Sigmoid colon (tissue), 7 donors: ENCODE measurements around the gene RBBP6. TPM values are rescaled to one million over a fixed set of nuclear protein-coding genes. Genes with fewer than 3 reads are reported as not detected.

Source experiments
- DNase-seq: peaks from one replicate; pipeline ENCODE4 v3.0.0-alpha.2; 2019
- H3K27ac ChIP-seq, 4 donors: fragments of 200-600 bp; sonication (generic); one replicate each; pipeline ENCODE4 v1.5.1; 2016 to 2019; ENCODE audit warnings: mild to moderate bottlenecking in 1 of 4
- H3K27me3 ChIP-seq, 3 donors: fragments of 200-600 bp; sonication (generic); one replicate each; pipeline ENCODE4 v1.5.1; 2019; ENCODE audit warnings: mild to moderate bottlenecking in 1 of 3
- H3K36me3 ChIP-seq, 4 donors: fragments of 200-600 bp; sonication (generic); one replicate each; pipeline ENCODE4 v1.5.1; 2016 to 2019
- H3K4me1 ChIP-seq, 4 donors: fragments of 200-600 bp; sonication (generic); one replicate each; pipeline ENCODE4 v1.5.1; 2017 to 2019
- H3K4me3 ChIP-seq, 4 donors: fragments of 200-600 bp; sonication (generic); one replicate each; pipeline ENCODE4 v1.5.1; 2017 to 2019; ENCODE audit warnings: mild to moderate bottlenecking in 2 of 4, moderate library complexity in 1 of 4
- H3K9me3 ChIP-seq, 4 donors: fragments of 200-600 bp in 3 of 4; sonication (generic) in 3 of 4; one replicate each; pipeline versions ENCODE4 v1.5.1 to v1.6.1; 2013 to 2019
- EP300 ChIP-seq, 4 donors: sonication (generic); formaldehyde crosslinking; IDR thresholded peaks; one replicate each; pipeline ENCODE4 v1.6.1; 2017; ENCODE audit warnings: antibody characterized with exemption in 4 of 4
- POLR2A ChIP-seq, 2 donors: fragments of 450-650 bp; IDR thresholded peaks; one replicate each; pipeline ENCODE4 v1.6.1; 2016; ENCODE audit warnings: antibody characterized with exemption in 2 of 2, mild to moderate bottlenecking in 2 of 2, moderate library complexity in 2 of 2
- POLR2AphosphoS5 ChIP-seq, 4 donors: sonication (generic); formaldehyde crosslinking; IDR thresholded peaks; one replicate each; pipeline ENCODE4 v1.6.1; 2017; ENCODE audit warnings: antibody characterized with exemption in 4 of 4
- WGBS, 2 donors: extraction: QIAGEN DNeasy Blood & Tissue Kit; methylation state at CpG; one replicate each; pipeline ENCODE4 v1.1.7; 2013; 5-methylcytosine and 5-hydroxymethylcytosine counted together
- intact Hi-C: fragments of 100-400 bp; cut with DNase I; formaldehyde crosslinking; loops from one replicate; pipeline ENCODE4 v1.15.1; 2023
- polyA plus RNA-seq, 3 donors: library from polyadenylated mRNA; stranded (reverse); fragments of 200-250 nt; gene quantifications; one replicate each; pipeline ENCODE4 v1.2.3, GENCODE V29; 2013
- total RNA-seq, 4 donors: library from RNA; depleted of rRNA; stranded (reverse); fragments of >200 nt; gene quantifications; one replicate each; pipeline ENCODE4 v1.1.0, GENCODE V29; 2016
- TF ChIP-seq, protein P1 (sequence below), 4 experiments: fragments of 450-650 bp in 3 of 4; fragments of 200-600 bp in 1 of 4; IDR thresholded peaks; one replicate each; pipeline ENCODE4 v1.5.1; 2016 to 2019; ENCODE audit warnings: antibody characterized with exemption in 4 of 4, mild to moderate bottlenecking in 3 of 4, moderate library complexity in 2 of 4
- donor health status: healthy with polysubstance abuse.
- donor health status: Bipolar disorder and iron deficiency.
- donor health status: healthy.

RBBP6 gene
- total and polyA plus RNA-seq, 7 donors = 14.4 to 105 (median 48.7) TPM

DNA sequence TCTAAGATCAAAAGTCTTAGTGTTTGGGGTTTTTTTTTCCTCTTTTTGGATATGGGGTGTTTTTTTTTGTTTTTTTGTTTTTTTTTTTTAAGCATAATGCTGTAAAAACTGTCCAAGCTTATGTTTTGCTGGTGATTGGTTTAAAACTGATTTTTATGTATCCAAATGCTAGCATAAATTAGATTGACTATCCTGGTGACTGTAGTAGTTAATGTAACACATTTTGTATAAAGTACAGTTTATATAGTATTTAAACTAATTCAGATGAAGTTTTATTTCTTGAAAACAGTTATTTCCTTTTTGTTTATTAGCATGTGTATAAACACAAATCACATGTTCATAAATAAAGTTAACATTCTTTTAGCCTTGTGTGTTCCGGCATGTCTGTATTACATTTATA lies 10.9 kb downstream of the RBBP6 start:
- Histone ChIP-seq H3K36me3 (peaks cover 0 to 54% (median 3%) of the 10 kb centered on the region in 4 donors), H3K4me1 (peaks cover 0 to 59% (median 35%) of the 10 kb centered on the region in 4 donors), H3K27me3 (no peaks in the 10 kb centered on the region), H3K4me3 (no peak overlapping the region), H3K9me3 (no peaks in the 10 kb centered on the region), H3K27ac (no peak overlapping the region)
- WGBS, 2 donors = 89 to 90% methylated on average over 1 of the region's 1 CpG
- intact Hi-C loops = no loop called here
- TF ChIP-seq EP300 (IDR thresholded peaks at IDR 0.05) = no peak
- TF ChIP-seq POLR2AphosphoS5 (IDR thresholded peaks at IDR 0.05) = no peak
- no peak for TF ChIP-seq POLR2A (IDR thresholded peaks at IDR 0.05)
- TF ChIP-seq, protein P1, sequence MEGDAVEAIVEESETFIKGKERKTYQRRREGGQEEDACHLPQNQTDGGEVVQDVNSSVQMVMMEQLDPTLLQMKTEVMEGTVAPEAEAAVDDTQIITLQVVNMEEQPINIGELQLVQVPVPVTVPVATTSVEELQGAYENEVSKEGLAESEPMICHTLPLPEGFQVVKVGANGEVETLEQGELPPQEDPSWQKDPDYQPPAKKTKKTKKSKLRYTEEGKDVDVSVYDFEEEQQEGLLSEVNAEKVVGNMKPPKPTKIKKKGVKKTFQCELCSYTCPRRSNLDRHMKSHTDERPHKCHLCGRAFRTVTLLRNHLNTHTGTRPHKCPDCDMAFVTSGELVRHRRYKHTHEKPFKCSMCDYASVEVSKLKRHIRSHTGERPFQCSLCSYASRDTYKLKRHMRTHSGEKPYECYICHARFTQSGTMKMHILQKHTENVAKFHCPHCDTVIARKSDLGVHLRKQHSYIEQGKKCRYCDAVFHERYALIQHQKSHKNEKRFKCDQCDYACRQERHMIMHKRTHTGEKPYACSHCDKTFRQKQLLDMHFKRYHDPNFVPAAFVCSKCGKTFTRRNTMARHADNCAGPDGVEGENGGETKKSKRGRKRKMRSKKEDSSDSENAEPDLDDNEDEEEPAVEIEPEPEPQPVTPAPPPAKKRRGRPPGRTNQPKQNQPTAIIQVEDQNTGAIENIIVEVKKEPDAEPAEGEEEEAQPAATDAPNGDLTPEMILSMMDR (IDR thresholded peaks at IDR 0.05) = no peak
- no peak for DNase-seq

DNA sequence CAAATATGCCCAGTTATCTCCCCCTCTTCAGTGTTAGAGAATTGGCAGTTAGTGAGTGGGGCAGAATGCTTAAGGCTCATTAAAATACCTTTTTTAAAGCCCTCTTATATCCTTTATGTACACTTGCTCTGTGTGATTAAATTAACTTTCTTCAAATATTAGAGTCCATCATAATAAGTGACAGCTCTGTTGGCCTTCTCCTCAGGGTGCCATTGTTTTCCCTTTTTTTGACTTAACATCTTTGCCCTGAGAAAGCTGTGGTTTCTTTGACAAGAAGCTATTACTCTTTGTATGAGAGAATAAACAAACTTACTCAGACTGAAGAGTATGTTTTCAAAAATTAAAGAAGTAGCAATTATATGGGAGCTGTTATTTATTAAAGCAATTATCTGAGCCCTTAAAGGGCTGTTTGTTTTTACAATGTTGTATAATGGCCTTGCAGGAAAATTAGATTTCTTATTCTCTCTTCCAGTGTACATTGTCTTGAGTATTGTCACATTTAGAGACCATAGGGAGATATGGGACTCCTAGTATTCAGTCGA lies 13.4 kb downstream of the RBBP6 start:
- no peaks in the 10 kb centered on the region for H3K9me3 ChIP-seq
- H3K36me3 ChIP-seq = peaks cover 0 to 59% (median 10%) of the 10 kb centered on the region in 4 donors
- no peak overlapping the region for H3K27ac ChIP-seq
- H3K4me1 ChIP-seq = peaks cover 0 to 43% (median 23%) of the 10 kb centered on the region in 4 donors
- 90 to 97% methylated on average over 1 of the region's 1 CpG for WGBS, 2 donors
- intact Hi-C loops = no loop called here
- TF ChIP-seq POLR2AphosphoS5 (IDR thresholded peaks at IDR 0.05) = no peak
- TF ChIP-seq, protein P1 (IDR thresholded peaks at IDR 0.05) = no peak
- no peak for TF ChIP-seq EP300 (IDR thresholded peaks at IDR 0.05)
- TF ChIP-seq POLR2A (IDR thresholded peaks at IDR 0.05) = no peak
- H3K4me3 ChIP-seq = no peak overlapping the region
- no peaks in the 10 kb centered on the region for H3K27me3 ChIP-seq
- no peak for DNase-seq

DNA sequence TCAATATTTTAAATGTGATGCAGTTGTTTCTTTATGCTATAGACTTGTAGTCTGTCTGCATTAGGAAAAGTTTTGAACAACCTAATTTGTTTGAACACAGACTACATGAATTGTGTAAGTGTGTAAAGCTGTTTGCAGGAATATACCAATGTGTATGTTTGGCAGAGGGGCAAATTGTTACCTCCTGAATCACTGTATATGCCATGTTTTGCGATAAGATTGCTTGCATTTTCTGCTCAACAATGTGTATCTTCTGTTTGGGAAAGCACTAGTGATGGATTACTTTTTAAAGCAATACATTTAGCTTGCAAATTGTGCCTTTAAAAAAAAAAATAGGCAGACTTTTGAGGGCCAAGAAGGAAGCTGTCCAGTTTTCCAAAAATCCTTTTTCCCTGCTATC lies 14.6 kb downstream of the RBBP6 start:
- no peaks in the 10 kb centered on the region for H3K9me3 ChIP-seq
- no peaks in the 10 kb centered on the region for H3K27me3 ChIP-seq
- intact Hi-C loops = no loop called here
- no peak overlapping the region for H3K4me3 ChIP-seq
- DNase-seq = no peak
- peaks cover 0 to 59% (median 10%) of the 10 kb centered on the region in 4 donors for H3K36me3 ChIP-seq
- H3K4me1 ChIP-seq = peaks cover 0 to 41% (median 23%) of the 10 kb centered on the region in 4 donors
- no peak overlapping the region for H3K27ac ChIP-seq
- no peak for TF ChIP-seq POLR2A (IDR thresholded peaks at IDR 0.05)
- no peak for TF ChIP-seq POLR2AphosphoS5 (IDR thresholded peaks at IDR 0.05)
- TF ChIP-seq, protein P1 (IDR thresholded peaks at IDR 0.05) = no peak
- no peak for TF ChIP-seq EP300 (IDR thresholded peaks at IDR 0.05)
- WGBS, 2 donors = 82 to 91% methylated on average over 1 of the region's 1 CpG

DNA sequence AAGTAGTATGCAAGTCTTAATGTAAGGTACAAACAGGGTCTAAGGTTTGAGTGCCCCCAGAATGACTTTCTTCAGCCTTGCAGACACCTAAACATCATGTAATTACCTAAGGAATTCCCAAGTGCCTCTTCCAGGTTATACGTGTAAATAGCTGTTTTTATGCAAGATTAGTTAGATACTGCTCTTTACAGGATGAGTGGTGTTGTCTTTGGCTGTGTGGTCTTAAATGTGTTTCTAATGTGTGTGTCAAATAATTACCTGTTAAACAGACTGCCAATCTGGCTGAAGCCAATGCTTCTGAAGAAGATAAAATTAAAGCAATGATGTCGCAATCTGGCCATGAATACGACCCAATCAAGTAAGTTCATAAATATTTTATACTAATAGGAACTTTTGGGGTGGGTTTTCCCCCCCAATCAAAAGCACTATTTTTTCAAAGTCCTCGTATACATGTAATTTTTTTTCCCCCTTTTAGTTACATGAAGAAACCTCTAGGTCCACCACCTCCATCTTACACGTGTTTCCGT lies 16.0 kb downstream of the RBBP6 start:
- Histone ChIP-seq H3K36me3 (peaks cover 10 to 59% (median 12%) of the 10 kb centered on the region in 4 donors), H3K27ac (no peak overlapping the region)
- WGBS, 2 donors = 95% methylated on average over 6 of the region's 6 CpGs

More for the DNA sequence above, 16.0 kb downstream of the RBBP6 start:
- no peak overlapping the region for H3K4me3 ChIP-seq
- no peak for TF ChIP-seq EP300 (IDR thresholded peaks at IDR 0.05)
- TF ChIP-seq POLR2A (IDR thresholded peaks at IDR 0.05) = no peak
- TF ChIP-seq, protein P1 (IDR thresholded peaks at IDR 0.05) = no peak
- TF ChIP-seq POLR2AphosphoS5 (IDR thresholded peaks at IDR 0.05) = no peak
- DNase-seq = no peak
- H3K9me3 ChIP-seq = no peaks in the 10 kb centered on the region
- peaks cover 0 to 29% (median 16%) of the 10 kb centered on the region in 4 donors for H3K4me1 ChIP-seq
- intact Hi-C loops = no loop called here
- no peaks in the 10 kb centered on the region for H3K27me3 ChIP-seq
